SK-MEL-5 (cell line): Measurements from ENCODE around the gene KSR1. TPM values are rescaled to one million over a fixed set of nuclear protein-coding genes. Genes with fewer than 3 reads are reported as not detected.
"Not testable (repeated sequence)": the region's sequence is repeated elsewhere in the genome, so short reads cannot be mapped to it uniquely, and the experiment has no call there.

Source experiments
- DNase-seq: peaks from one replicate; pipeline ENCODE4 v3.0.0-alpha.2; 2016; ENCODE audit warnings: low read depth, low spot score
- in situ Hi-C: cut with HindIII; loops from 2 replicates; pipeline ENCODE4 v1.10.0; 2016; ENCODE audit warnings: low sequenced_read_pairs, high pct_unique_total_duplicates, low pct_unique_long_range_greater_than_20kb
- total RNA-seq: library from RNA; depleted of rRNA; stranded (reverse); fragments of >200 nt; shearing (Covaris generic); gene quantifications from 2 replicates; pipeline ENCODE4 v1.2.3, GENCODE V29; 2014

Gene KSR1
- total RNA-seq, 1 experiment from 2014 or later: 4.4 TPM

DNA sequence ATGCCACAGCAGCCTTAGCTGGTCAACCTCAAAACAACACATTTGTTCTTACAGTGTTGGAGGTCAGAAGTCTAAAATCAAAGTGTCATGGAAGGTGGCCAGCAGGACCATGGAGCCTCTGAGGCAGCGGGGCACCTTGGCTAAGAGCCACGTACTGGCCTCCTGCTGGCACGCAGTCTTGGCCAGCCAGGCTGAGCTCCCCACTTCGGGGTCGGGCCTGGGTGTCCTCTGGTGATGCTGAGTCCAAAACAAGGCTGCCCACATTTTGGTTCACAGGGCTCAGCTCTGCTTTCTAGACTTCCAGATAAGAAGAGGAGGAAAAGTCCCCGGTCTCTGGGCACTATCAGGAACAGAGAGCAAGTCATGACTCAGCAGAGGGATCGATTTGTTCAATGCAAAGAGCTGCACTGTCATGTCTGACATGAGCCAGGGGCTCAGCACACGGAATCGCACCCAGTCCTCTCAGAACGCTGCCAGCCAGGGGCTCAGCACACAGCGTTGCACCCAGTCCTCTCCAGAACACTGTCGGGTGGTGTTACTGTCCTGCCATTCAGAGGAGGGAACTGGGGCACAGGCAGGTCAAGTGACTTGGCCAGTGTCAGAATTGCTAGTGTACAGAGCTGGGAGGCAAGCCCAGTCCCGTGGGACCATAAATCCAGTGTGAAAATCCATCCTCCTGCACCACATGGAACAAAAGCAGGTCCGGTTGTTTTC is 177.2 kb downstream of the KSR1 start:
- DNase-seq: no peak
- in situ Hi-C loops: no loop called here

DNA sequence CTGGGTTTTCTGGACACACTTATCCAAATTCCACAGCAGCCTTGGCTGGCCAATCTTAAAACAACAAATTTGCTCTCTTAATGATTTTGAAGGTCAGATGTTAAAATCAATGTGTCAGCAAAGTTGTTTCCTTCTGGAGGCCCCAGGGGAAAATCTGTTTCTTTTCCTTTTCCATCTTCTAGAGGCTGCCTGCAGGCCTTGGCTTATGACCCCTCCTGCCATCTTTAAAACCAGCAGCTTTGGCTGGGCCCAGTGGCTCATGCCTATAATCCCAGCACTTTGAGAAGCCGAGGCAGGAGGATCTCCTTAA is 177.7 kb downstream of the KSR1 start:
- DNase-seq: no peak
- in situ Hi-C loops: no loop called here

- in situ Hi-C loops: no loop called here
- DNase-seq: no peak
Observed at GRCh38 chr17:27634776-27635175, 178.5 kb downstream of the KSR1 start.

GRCh38 chr17:27635275-27635823 is 179.1 kb downstream of the KSR1 start:
- in situ Hi-C loops: no loop called here
- DNase-seq: no peak

DNA sequence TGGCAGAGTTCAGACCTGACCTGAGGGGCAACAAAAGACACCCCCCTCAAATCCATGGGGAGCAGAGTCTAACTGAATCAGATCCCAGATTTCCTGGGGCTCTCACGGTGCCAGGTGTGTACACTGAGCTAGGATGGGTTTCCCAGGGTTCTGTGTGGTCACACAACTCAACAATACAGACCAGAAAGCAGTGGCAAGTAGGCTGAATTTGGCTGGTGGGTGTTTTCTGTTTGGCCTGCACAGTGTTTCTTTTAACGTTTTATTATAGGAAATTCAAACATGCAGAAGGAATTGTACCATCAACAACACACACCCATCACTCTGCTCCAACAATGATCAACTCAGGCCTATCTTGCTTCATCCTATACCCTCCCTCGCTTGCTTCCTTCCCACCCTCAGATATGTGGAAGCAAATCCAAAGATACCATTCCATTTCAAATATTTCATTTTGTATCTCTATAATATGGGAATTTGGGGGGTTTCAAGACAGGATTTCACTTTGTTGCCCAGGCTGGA is 179.8 kb downstream of the KSR1 start:
- in situ Hi-C loops, DNase-seq: not testable (repeated sequence)

GRCh38 chr17:27637818-27638217 is 181.6 kb downstream of the KSR1 start:
- in situ Hi-C loops, DNase-seq: not testable (repeated sequence)

GRCh38 chr17:27638415-27638914 is 182.2 kb downstream of the KSR1 start:
- in situ Hi-C loops, DNase-seq: not testable (repeated sequence)

DNA sequence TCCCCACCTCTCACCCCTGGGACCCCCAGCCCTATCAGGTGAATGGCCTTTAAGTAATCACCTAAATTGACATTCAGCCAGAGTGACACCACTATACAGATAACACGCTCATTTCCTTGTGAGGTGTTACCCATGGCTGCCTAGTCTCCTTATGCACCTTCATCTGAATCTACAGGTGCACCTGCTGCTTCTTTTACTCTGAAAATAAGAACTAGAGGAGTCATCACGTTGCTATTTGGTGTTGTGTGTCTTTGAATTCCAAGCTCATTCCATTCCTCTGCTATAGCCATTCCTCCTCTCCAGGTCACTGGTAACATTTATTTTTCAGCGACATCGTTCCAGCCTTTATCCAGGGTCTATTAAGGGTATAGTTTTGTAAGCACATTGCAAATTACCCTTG is 184.5 kb downstream of the KSR1 start:
- in situ Hi-C loops: no loop called here
- no peak for DNase-seq

GRCh38 chr17:27644586-27644985 is 188.3 kb downstream of the KSR1 start:
- in situ Hi-C loops: no loop called here
- no peak for DNase-seq

DNA sequence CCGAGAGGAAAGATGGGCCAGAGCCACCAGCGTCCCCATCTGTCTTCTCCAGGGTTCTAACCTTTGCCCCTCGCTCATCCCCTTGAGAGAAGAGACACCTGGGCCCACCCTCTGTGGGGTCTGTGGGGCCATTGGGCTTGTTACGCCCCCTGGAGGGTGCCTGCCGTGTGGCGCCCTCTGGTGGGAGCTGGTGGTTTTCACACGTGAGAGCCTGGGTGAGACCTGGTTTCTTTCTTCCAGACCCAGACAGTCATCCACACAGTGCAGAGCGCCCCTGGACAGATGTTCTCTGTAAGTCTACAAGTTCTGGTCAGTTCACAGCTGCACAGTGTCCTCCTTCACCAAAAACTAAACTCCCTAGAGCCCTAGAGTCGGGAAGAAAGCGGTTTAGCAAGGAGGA is 189.4 kb downstream of the KSR1 start:
- in situ Hi-C loops, DNase-seq: not testable (repeated sequence)

DNA sequence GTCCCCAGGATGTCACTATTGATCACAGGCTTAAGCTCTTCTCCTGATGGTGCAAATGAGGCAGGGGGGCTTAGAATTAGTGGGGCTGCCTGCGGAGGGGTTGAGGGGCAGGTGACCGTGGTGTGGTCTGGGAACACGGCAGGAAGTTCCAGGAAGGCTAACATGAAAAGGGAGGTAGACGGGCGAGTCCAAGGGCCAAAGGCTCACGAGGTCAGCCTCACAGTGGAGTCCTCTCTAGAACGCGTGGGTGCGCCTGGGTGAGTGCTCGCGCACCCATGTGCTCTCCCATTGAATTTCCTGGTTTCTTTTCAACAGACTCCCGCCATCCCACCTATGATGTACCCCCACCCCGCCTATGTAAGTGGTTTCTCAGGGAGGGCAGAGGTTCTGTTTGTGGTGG is 190.0 kb downstream of the KSR1 start:
- DNase-seq: no peak

DNA sequence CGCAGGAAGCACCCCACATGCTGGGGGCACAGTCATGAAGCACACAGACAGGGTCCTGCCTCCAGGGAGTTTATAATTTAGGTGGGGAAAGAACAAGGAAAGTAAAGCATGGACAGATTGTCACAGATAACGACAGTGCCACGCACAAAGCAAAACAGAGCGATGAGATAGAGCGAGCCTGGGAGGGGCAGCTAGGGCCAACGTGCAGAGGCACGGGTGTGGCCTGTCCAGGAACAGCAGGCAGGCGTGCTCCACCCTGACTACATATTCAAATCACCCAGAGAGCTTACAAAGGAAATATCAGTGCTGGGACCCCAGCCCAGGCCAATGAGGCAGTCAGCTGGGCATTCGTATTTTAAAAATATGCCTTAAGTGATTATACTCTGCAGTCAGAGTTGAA is 191.5 kb downstream of the KSR1 start:
- in situ Hi-C loops: no loop called here
- no peak for DNase-seq

More for the DNA sequence above, 190.0 kb downstream of the KSR1 start:
- in situ Hi-C loops: no loop called here

GRCh38 chr17:27649111-27649571 is 192.9 kb downstream of the KSR1 start:
- DNase-seq, in situ Hi-C loops: not testable (repeated sequence)

DNA sequence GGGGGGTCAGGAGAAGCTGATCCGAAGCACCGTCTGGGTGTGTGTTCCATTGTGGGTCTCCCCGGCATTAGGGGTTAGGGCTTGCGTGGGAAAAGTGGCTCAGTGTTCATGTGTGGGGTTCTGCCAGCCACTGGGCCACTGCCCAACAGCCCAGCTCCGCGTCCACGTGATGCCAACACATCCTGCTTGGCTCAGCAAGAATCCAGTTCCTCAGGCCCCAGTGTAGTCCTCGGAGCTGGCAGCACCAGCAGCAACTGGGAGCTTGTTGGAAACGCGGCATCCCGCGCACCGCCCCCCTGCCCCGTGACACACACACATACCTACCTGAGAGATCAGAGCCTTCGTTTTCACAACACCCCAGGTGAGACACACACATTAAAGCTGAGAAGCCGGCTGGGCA is 193.7 kb downstream of the KSR1 start:
- DNase-seq: no peak
- in situ Hi-C loops: no loop called here

DNA sequence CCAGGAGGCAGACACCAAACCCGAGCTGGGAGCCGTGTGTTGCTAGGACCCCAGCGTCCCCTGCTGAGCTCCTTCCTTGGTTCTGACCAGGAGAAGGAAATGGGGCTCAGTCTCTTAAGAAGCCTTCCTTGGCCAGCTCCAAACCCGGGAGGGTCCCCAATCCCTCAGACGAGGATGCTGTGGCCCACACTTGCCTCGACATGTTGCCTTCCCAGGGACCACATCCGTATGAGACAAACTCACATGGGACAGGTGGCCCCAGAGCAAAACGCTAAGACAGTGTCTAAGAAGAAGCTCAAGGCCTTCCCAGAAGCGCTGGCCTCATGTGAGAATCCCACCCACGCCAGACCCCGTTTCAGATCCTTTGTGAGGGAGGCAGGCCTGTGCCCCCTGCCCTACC is 194.6 kb downstream of the KSR1 start:
- in situ Hi-C loops: no loop called here
- DNase-seq: no peak

- peak; percentile 68 for DNase-seq
- in situ Hi-C loops: no loop called here
Observed at GRCh38 chr17:27651411-27652345, 195.4 kb downstream of the KSR1 start.

GRCh38 chr17:27653449-27653971 is 197.3 kb downstream of the KSR1 start:
- not testable (repeated sequence) for DNase-seq

GRCh38 chr17:27654136-27654535 is 197.9 kb downstream of the KSR1 start:
- in situ Hi-C loops: no loop called here
- no peak for DNase-seq

More at GRCh38 chr17:27653449-27653971, 197.3 kb downstream of the KSR1 start:
- in situ Hi-C loops: not testable (repeated sequence)
